ENCODE results near the gene DNAH8.

The DNAH8 gene, protein sequence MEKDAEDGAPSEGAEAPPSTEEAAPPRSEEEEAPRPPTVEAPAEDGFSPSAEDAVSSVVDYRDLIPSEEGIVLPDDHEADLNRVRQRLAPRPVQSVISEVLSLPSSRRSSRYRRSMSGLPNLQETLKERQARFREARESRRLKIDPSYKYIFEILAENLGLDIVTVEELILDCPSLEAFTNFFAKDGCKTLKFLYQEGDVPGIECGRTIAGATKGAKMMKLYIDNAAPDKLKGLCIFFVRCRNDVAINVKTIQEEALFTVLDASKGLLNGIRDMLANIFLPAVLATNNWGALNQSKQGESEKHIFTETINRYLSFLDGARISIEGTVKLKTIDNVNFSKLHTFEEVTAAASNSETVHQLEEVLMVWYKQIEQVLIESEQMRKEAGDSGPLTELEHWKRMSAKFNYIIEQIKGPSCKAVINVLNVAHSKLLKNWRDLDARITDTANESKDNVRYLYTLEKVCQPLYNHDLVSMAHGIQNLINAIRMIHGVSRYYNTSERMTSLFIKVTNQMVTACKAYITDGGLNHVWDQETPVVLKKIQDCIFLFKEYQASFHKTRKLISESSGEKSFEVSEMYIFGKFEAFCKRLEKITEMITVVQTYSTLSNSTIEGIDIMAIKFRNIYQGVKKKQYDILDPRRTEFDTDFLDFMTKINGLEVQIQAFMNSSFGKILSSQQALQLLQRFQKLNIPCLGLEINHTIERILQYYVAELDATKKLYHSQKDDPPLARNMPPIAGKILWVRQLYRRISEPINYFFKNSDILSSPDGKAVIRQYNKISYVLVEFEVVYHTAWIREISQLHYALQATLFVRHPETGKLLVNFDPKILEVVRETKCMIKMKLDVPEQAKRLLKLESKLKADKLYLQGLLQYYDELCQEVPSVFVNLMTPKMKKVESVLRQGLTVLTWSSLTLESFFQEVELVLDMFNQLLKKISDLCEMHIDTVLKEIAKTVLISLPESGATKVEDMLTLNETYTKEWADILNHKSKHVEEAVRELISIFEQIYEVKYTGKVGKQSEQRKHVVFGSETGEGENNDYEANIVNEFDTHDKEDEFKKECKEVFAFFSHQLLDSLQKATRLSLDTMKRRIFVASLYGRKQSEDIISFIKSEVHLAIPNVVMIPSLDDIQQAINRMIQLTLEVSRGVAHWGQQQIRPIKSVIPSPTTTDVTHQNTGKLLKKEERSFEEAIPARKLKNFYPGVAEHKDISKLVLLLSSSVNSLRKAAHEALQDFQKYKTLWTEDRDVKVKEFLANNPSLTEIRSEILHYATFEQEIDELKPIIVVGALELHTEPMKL (N-terminal part only)

GRCh38 chr6:38715016-38715689, at the start of gene DNAH8:
TSS of gene DNAH8 (plus strand) at chr6:38715311. CDS start at chr6:38722810, 7,499 bp downstream.
- DNase-seq (ENCODE audit: low read depth) = no peak

DNA sequence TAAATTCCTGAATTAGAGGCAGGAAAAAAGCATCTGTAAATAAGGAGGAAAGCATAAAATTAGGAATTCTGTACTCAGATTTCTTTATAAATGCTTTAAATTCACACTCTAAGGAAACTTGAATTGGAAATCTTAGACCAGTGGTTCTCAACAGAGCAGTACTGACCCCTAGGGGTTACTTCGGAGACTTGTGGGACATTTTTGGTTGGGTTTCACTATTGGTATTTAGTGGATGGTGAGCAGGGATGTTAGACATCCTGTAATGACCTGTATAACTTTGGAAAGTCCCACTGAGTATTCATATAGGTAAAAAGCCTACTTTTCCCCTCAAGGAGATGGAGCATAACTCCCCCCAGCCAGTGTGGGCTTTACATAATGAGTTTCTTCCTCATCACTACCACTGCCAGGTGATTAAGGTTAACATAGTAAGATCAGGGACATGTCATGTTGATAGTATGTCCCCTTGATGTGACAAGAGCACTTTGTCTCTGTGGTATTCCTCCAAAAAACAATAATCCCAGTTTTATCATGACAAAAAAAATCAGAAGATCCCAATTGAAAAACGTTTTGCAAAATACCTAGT, 43.1 kb upstream of the DNAH8 start:
- DNase-seq (ENCODE audit: low read depth) = no peak

DNA sequence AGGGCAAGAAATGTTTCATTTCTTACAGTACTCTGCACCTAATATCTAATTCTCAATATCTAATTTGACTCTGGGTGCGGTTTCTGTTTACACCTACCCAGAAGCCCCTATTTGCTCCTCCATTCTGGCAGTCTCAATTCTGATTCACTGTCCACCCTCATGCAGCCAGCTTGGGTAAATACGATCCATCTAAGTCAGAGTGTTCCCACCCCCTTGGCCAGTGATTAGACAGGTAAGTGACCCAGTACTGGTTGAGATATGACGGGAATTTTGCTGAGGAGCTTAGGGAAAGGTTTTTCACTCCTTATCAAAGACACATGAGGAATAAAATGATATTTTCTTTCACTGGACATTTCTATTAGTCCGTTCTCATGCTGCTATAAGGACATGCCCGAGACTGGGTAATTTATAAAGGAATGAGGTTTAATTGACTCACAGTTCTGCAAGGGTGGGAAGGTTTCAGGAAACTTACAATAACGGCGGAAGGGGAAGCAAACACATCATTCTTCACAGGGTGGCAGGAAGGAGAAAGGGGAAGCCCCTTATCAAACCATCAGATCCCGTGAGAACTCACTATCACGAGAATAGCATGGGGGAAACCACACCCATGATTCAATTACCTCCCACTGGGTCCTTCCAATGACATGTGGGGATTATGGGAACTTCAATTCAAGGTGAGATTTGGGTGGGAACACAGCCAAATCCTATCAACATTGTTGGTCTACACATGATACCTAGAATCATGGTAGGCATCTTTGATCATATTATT, 41.5 kb upstream of the DNAH8 start:
- no peak for DNase-seq (ENCODE audit: low read depth)

GRCh38 chr6:38676236-38676973, 38.7 kb upstream of the DNAH8 start:
- DNase-seq (ENCODE audit: low read depth) = no peak

DNA sequence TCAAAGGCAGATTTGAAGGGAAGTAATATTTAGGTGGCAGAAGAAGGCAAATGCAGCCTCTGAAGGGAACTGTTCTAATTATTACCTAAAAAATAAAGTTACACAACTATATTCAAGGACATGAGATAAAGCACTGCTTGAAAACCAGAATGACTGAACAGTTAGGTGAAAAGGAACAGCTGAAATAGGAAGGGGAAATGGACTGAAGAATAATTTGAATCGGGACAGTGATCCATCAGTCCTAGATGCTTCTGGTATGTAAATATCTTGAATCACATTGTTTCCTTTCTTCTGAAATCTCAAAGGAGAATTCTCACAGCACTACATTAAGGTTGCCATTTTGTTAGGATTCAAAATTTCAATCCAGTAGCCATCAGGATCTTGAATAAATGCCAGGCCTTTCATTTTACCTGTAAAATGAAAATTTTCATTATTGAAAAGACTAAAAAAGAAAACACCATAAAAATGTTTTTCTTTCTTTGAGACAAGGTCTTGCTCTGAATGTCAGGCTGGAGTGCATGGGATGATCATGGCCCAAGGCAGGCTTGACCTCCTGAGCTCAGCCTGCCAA, 38.1 kb upstream of the DNAH8 start:
- DNase-seq (ENCODE audit: low read depth) = no peak

- no peak for DNase-seq (ENCODE audit: low read depth)
Observed at GRCh38 chr6:38678178-38678760, 36.8 kb upstream of the DNAH8 start.

GRCh38 chr6:38679668-38680067, 35.4 kb upstream of the DNAH8 start:
- no peak for DNase-seq (ENCODE audit: low read depth)

DNA sequence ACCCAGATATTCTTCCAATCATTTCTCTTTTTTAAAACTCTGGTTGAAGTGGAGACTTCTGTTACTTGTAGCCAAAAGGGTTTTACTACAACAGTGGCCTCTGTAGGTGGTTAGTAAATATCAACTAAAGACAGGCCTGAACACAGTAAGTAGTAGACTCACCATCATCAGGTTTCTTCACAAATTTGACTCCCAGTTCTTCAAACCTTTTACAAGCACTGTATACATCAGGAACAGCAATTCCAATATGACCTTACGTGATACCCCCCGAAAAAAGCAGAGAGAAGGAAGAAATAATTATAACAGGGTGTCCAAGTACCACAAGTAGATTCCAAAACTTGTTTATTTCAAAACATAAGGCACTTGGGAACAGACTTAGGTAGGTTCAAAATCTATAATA, 33.3 kb upstream of the DNAH8 start:
- DNase-seq (ENCODE audit: low read depth) = no peak

GRCh38 chr6:38684237-38684636, 30.9 kb upstream of the DNAH8 start:
- no peak for DNase-seq (ENCODE audit: low read depth)

GRCh38 chr6:38684904-38685303, 30.2 kb upstream of the DNAH8 start:
- no peak for DNase-seq (ENCODE audit: low read depth)

DNA sequence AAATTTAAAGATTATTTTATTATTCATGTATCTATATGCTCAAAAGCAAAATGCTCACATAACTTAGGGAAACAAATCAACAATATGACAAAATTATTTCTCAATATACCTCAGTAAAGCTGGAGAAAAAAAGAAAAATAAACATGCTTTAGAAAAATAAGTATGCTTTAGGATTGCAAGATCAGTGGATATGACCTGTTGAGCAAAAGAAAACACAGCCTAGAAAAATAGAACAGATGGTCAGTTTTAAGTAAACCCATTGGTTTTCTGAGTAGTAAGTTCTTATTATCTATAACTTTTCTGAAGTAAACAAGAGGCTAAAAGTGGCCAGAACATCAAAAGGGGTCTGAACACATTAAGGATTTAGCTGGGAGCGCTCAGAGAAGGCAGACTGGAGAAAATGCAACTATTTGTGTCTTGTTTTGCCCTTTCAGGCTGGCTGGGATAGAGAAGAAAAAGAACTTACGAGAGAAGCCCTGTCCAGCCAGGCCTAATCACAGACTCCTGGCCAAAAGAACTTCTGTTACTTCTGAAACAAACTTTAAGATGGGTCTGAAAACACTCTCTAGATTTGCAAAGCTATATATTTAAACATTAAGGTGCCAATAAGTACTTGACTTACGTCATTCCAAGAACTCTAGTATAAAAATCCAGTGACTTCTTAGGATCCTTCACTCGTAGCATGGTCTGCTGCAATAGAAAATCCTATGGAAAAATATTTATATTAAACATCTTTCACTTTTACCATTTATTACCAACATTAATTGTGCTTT, 28.7 kb upstream of the DNAH8 start:
- no peak for DNase-seq (ENCODE audit: low read depth)

GRCh38 chr6:38687043-38687353, 28.1 kb upstream of the DNAH8 start:
- no peak for DNase-seq (ENCODE audit: low read depth)

DNA sequence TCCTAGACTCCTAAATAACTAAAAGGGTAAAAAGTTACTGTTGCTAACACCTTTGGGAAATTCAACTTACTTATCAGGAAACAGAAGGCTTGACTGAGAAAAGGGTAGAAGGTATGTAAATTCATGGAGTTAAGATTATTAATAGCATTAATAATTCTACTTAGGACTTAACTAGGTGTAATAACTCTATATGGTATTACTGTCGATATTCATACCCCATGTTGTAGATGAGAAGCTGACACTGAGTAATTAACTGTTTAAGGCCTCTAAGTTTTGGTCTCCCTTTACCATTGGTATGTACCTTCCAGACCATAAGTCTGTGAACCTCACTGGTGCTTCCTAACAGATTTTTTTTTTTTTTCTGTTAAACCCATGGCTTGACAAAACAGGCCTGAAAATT, 27.6 kb upstream of the DNAH8 start:
- no peak for DNase-seq (ENCODE audit: low read depth)

- no peak for DNase-seq (ENCODE audit: low read depth)
Observed at GRCh38 chr6:38688579-38689087, 26.5 kb upstream of the DNAH8 start.

DNA sequence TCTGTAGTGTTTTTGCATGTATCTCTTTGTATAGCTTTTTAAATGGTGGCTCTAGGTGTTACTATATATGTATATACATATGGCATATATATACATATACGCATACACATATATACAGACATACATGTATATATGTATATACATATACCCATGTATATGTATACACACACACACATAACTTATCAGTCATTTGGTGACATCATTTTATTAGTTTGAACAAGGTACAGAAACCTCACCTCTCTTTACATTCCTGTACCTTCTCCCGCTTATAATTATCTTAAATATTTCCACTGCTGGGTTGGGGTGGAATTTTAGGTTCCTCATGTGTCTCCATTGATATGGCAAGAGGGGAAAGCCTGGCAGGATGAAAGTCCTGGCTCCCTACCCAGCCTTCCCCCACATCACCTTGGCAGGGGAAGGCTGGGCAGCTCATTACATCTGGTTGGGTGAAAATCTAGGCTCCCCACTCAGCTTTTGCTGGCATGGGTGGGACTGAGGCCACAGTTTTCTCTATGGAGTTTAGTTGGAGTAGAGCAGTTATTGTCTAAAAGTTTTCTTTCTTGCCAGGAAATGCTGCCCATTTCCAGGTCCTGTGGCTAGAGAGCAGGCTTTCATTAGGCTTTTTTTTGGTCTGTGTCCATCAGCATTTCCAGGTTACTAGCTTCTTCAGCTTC, 19.7 kb upstream of the DNAH8 start:
- no peak for DNase-seq (ENCODE audit: low read depth)

GRCh38 chr6:38695933-38696332, 19.2 kb upstream of the DNAH8 start:
- no peak for DNase-seq (ENCODE audit: low read depth)

DNA sequence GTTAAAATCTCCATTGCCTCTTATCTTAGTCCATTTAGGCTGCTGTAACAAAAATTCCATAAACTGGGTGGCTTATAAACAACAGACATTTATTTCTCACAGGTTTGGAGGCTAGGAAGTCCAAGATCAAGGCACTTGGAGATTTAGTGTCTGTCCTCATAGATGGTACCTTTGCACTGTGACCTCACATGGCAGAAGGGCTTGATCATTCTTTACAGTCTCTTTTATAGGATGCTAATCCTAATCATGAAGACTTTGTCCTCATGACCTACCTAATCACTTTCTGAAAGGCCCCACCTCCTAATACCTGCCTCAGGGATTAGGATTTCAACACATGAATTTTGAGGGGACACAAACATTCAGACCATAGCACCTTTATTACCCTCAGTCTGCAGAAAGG, 18.8 kb upstream of the DNAH8 start:
- no peak for DNase-seq (ENCODE audit: low read depth)

DNA sequence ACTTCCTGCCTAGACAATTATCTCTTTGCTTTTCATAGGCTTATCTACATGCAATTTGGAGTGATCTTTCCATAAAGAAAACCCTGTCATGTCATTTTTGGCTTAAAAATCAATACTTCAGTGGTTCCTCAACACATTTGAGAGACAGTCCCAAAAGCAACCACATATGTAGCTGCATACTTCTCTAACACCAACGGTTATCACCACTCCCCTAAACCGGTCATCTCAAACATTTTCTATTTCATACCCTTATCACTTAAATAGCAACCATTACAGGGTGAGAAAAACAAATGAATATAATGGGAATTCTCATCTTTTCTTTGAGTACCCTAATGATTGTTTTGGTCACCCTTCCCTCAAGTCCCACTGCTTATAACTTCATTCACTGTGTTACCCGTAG, 17.3 kb upstream of the DNAH8 start:
- DNase-seq (ENCODE audit: low read depth) = no peak
